HG02678 (cell line): ENCODE measurements around the gene SPTBN4.
"Not testable (repeated sequence)": the region's sequence is repeated elsewhere in the genome, so short reads cannot be mapped to it uniquely, and the experiment has no call there.

Source experiments
- ATAC-seq: cut with Tn5 transposase; IDR thresholded peaks from one replicate; pipeline ENCODE4 v1.9.1; 2021; ENCODE audit warnings: mild to moderate bottlenecking, moderate library complexity; ENCODE audit not compliant: unreplicated experiment

SPTBN4 gene

DNA sequence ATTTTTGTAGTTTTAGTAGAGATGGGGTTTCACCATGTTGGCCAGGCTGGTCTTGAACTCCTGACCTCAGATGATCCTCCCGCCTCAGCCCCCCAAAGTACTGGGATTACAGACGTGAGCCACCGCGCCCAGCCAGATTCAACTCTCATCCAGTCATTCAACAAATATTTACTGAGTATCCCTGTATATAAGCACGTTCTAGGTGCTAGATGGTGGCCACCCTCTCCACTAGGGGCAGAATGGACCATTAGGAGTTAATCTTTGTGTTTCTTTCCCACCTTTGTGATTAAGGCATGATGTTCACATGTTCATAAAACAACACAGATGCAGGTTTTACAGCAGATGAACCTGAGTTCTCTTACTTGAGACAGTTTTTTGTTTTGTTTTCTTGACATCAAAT, 117.2 kb downstream of the SPTBN4 start:
- no peak for ATAC-seq

DNA sequence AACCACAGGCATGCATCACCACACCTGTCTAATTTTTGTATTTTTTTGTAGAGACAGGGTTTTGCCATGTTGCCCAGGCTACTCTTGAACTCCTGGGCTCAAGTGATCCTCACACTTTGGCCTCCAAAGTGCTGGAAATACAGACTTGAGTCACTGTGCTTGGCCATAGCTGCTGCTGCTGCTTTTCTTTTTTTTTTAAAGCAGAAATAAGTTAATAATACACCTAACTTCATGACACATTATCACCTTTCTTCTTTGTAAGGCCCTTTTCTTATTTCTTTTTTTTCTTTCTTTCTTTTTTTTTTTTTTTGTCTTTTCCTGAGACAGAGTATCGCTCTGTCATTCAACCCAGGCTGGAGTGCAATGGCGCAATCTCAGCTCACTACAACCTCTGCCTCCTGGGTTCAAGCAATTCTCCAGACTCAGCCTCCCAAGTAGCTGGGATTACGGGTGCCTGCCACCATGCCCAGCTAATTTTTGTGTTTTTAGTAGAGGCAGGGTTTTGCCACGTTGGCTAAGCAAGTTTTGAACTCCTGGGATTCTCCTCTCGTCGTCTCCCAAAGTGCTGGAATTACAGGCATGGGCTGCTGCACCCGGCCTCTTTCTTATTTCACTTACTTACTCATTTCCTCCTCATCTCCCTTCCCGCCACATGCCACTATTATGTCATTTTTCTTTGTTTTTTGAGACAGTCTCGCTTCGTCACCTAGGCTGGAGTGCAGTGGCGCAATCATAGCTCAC, 118.6 kb downstream of the SPTBN4 start:
- no peak for ATAC-seq

DNA sequence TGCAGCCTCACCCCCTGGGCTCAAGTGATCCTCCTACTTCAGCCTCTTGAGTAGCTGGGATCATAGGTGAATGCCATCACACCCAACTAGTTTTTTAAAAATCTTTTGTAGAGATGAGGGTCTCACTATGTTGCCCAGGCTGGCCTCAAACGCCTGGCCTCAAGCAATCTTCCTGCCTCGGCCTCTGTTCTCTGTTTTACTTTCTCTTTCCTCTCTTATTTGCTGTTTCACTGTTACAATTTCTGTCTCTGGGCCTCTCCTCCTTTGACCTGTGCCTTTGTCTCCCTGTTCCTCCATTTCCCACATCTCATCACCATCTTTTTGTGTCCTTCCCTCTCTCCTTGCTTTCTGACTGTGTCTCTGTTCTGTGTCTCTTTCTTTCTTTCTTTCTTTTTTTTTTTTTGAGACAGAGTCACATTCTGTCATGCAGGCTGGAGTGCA, 119.2 kb downstream of the SPTBN4 start:
- no peak for ATAC-seq

DNA sequence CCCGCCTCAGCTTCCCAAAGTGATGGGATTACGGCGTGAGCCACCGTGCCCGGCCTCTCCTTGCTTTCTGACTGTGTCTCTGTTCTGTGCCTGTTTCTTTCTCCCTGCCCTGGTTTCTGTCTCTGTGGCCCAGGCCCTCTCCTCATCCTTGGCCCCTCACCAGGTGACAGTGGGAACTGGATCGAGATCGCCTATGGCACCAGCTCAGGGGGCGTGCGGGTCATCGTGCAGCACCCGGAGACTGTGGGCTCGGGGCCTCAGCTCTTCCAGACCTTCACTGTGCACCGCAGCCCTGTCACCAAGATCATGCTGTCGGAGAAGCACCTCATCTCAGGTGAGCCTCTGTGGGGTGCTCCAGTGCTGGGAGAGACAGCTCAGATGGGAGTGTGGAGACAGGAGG, 119.8 kb downstream of the SPTBN4 start:
- no peak for ATAC-seq

DNA sequence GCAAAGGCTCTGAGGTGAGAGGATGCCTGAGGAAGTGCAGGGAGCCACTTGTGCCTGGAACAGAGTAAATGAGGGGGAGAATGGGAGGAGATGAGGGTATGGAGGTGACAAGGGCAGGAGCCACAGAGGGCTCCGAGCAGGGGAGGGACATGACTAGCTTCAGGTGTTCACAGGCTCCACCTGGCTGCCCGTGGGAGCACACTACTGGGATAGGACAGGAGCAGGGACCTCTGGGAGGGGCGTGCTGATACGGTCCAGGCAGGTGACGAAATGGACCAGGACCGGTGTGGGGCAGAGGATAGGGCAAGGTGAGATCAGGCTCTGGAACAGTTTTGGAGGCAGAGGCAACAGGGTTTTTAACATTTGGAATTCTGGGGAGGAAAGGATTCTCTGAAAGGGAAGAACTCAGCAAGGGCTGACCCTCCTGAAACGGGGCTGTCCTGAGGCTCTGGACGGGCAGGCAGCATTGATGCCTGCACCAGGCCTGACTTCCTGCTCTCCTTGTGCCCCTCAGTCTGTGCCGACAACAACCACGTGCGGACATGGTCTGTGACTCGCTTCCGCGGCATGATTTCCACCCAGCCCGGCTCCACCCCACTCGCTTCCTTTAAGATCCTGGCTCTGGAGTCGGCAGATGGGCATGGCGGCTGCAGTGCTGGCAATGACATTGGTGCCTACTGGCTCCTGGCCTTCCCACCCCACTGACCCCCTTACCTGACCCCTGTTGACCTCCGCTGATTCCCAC, 121.5 kb downstream of the SPTBN4 start:
- ATAC-seq: no peak

DNA sequence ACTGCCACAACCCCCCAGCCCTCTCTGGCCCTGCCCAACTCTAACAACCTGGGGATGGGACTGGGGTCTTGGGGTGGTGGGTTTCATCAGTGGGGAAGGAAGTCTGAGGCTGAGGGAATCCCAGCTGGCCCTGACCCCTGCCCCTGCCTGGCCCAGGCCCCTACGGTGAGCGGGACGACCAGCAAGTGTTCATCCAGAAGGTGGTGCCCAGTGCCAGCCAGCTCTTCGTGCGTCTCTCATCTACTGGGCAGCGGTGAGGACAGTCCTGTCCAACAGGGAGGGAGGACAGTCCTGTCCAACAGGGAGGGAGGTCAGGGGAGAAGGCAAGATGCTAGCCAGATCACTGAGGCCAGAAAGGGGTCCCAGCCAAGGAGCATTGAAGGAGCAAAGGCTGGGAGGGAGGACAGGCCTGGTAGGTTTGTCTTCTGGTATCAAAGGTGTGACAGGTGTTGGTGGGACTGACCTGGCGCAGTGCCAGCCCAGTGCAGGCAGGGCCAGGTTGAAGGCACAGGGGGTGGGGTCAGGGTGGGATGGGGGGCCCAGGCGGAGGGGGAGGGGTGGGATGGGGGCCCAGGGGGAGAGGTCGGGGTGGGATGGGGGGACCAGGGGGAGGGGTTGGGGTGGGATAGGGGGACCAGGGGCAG, 122.2 kb downstream of the SPTBN4 start:
- no peak for ATAC-seq

DNA sequence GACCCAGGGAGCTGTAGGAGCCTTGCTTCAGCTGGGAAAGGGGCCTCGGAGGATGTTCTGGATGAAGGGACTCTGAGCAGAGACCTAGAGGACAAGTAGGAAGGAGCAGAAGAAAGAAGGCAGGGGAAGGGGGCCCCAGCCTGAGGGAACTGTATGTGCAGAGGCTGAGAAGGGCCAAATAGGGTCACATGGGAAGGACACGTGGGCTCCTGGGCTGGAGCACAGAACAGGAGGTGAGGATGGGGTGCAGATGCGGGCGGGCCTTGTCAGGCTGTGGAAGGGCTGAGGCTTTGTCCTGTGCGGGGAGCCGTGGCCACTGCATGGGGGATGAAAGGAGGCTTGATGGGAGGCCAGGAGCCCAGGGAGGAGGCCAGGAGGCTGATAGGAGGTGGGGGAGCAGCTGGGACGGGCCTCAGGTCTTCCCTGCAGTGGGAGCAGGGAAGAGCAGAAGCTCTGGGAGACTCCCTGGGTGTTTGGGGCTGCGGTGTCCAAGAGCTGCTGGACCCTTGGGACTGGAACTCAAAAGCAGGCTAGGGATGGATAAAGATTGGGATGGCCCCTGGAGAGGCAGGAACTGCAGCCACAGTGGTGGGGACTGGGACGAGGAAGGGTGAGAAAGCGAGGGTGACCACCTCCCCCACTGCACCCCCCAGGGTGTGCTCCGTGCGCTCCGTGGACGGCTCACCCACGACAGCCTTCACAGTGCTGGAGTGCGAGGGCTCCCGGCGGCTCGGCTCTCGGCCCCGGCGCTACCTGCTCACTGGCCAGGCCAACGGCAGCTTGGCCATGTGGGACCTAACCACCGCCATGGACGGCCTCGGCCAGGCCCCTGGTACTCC, 123.0 kb downstream of the SPTBN4 start:
- ATAC-seq: no peak

DNA sequence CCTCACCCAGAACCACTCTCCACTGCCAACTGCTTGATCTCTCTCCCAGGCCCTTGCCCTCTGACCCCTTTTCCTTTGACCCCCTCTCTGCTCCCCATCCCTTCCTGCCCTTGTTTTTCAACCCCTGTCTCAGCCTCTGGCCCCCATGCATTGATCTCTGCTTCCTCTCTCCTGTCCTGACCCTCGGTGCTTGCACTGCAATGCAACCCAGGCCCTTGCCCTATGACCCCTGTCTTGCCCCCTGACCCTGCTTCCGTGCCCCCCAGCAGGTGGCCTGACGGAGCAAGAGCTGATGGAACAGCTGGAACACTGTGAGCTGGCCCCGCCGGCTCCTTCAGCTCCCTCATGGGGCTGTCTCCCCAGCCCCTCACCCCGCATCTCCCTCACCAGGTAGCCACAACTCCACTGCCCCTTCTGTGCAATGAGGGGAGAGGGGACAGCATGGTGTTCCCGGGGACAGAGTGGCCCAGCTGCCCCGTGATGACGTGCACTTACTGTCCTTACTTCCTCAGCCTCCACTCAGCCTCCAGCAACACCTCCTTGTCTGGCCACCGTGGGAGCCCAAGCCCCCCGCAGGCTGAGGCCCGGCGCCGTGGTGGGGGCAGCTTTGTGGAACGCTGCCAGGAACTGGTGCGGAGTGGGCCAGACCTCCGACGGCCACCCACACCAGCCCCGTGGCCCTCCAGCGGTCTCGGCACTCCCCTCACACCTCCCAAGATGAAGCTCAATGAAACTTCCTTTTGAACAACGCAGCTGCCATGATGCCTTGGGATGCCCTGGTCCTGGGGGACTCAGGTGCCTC, 123.9 kb downstream of the SPTBN4 start:
- no peak for ATAC-seq

DNA sequence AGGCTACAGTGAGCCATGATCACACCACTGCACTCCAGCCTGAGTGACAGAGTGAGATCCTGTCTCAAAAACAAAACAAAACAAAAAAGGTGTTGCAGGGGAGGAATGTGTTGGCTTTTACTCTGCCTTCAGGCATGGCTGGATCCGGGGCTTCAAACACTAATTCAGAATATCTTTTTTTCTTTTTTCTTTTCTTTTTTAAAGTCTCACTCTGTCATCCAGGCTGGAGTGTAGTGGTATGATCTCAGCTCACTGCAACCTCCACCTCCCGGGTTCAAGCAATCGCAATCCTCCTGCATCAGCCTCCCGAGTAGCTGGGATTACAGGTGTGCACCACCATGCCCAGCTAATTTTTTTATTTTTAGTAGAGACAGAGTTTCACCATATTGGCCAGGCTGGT, 124.9 kb downstream of the SPTBN4 start:
- not testable (repeated sequence) for ATAC-seq

DNA sequence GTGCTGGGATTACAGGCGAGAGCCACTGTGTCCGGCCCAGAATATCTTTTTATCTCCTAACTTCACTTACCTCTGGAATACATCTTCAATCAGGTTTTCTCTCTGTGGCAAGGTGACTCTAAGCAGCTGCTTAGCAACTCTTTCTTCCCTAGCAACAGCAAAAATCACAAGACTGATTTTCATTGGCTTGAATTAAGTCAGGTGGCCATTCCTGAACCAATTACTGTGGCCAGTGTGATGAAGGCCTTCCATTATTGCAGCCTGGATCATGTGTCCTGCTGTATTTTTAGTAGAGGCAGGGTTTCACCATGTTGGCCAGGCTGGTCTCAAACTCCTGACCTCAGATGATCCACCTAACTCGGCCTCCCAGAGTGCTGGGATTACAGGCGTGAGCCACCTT, 125.4 kb downstream of the SPTBN4 start:
- ATAC-seq: no peak

DNA sequence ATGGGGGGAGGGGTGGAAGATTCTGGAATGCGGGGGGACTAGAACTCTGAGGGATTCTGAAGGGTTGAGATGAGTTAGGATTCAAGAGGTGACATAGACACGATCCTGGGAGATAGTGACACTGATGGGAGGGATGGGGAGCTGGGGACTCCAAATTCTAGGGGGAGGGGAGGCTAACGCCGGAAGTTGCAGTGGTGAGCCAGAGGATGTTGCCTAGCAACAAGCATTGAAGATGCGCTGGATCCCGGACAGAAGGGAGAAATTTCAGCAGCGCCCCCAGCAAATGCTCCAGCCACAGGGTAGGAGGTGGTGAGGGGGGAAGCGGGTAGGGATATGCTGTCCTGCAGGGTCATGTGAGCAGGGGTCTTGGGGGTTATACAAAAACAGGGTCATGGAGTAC, 127.5 kb downstream of the SPTBN4 start:
- no peak for ATAC-seq

DNA sequence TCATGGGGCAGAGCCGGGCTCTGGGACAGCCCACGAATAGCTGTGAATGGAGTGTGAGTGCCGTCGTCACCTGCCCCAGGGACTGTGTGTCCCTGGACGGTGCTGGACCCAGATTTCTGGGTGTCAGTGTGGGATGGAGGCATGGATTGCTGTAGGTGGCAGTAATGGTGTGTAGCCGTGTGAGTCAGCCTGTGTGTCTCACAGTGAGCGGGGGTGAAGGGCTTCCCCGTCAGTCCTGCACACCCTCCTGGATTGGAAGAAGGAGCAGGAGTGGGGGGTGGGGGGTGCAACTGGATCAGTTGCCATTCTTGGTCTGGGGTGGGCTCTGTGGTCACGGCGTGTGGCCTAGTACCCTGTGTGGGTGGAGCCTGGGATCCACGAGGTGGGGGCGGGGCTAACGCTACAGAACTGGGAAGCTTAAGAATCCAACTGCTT, 127.9 kb downstream of the SPTBN4 start:
- no peak for ATAC-seq

DNA sequence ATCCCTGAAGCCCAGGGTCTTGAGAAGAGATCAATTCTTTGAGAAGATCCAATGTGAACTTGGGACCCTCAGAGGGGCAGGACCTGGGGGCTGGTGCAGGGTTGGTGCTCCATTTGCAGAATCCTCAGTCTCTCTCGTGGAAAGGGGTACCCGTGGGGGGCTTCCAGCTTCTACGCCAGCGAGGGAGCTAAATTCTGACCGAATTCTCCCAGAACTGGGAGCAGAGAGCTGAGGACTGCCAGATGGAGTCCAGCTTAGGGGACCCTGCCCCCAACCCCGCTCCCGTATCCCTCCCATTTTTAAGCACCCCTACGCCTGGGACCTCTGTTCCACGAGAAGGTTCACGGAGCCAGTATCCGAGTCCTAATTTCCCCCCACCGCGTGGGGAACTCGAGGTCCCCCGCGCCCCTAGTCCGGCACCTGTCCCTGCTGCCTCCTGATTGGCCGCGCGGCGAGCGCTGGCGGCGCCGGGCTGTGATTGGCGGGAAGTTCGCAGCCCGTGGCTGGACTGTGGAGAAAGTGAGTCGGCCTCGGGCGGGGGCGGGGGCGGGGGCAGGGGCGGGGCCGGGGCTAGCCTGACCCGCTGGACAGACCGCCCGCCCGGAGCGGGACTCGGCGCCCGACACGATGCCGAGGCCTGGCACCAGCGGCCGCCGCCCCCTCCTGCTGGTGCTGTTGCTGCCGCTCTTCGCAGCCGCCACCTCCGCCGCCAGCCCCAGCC, 130.0 kb downstream of the SPTBN4 start:
- no peak for ATAC-seq

DNA sequence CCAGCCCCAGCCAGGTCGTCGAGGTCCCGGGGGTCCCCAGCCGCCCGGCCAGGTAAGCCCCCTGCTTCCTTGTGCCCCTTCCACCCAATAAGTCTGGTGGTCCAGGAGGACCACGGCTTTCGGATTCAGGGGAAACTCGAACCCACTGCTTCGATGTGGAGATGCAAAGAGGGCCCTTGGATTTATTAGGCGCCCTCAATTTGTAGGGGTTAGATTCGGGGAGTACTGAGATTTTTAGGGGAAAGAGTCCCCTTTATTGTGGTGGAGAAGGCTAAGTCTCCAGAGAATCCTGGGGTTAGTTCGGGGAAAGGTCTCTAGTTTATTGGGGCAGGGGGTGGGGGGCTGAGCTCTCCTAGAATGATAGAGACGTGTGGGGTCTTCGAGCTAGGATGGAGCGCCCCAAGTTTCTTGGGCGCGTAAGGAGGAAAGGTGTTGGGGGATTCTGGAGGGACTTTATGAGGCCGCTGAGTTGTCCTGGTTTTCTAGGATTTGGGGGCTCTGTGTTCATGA, 130.6 kb downstream of the SPTBN4 start:
- no peak for ATAC-seq

DNA sequence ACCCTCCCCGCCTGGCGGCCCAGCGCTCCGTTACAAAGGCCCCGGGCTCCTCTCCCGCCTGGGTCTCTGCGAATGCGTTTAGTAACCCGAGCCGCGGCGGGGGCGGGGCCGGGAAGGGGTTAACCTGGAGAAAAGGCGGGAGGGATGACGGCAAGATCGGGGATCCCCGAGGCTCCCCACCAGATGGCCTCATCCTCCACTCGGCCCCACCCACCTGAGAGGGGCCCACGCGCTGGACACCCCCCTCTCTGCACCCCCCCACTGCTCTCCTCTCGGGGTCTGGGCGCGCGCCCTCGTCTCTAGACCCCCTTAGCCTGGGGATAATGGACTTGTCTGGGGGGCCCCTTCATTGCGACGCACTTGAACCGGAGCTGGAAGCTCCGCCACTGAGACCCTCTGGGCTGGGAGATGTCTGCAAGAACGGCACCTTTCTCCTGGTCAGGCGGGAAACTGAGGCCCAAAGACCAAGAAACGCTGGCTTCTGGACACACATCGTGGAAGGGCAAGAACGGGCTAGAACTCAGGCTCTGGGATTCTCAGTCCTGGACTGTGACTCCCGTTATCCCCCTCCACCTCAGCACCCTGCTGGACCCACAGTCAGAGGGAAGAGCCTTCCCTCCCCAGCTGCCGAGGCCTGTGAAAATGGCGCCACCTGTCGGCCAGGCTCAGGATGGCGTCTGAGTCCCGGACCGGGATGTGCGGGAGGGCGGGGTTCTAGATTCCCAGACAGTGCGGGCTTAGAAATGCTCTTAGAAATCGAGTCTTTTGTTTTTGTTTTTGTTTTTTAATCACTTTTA, 131.5 kb downstream of the SPTBN4 start:
- no peak for ATAC-seq

DNA sequence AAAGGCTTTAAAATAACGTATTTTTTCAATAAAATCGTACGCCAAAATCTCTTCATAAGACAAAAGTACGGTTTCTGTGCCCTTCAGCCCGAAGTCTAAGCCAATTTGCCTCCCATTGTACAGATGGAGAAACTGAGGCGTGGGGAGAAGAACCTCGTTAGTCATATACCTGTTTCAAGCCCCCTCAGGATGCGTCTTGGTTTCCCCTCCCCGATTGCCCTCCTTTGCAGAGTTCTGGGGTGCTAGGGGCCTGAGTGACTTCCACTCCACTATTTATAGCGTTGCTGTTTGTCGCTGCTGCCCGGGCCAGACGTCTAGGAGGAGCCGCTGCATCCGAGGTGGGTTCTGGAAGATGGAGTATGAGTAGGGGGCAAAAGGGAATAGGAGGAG, 132.1 kb downstream of the SPTBN4 start:
- ATAC-seq: no peak

DNA sequence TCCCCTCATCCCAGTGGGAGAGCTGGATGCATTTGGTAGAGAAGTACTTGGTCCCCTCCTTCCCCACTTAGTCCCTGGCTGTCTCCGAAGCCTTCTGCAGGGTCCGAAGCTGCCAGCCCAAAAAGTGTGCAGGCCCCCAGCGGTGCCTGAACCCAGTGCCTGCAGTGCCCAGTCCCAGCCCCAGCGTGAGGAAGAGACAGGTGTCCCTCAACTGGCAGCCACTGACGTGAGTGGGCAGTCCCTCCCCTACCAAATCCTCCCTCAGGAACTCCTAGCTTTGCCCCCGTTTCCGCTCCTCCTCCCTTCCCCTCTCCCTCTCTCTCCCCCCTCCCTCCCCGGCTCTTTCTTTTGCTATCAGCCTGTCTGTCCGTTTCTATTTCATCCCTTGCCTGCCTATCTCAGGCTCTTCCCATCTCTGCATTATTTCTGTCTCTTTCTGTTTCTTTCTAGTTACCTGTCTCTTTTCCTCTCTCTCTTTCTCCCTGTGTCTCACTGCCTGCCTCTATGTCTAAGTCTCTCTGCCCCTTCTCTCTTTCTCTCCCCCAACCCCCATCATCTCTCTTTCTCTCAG, 132.6 kb downstream of the SPTBN4 start:
- no peak for ATAC-seq

DNA sequence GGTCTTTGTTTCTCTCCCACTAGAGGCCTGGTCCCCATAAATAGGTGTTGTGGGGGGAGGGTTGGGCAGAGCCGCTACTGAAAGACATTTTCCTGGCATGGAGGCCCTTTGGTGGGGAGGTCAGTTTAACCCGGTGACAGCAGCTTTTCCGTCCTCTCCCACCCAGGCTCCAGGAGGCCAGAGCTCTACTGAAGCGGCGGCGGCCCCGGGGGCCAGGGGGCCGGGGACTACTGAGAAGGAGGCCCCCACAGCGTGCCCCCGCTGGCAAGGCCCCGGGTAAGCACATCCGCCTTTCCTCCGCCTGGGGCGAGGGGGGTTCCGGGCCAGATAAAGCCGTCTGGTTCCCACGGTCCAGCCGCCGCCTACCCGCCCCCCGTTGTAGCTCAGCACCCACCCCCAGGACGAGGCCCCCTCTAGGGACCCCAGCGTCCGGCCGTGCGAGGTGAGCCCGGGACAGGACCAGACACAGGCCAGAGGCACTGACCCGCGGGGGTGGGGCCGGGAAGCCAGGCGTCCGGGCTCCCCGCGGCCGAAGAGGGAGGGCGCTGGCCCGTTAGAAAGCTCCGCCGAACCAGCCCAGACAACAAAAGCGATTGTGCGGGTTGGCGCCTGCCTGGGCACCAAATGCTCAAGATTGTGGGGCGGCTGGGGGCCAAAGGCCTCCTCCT, 133.2 kb downstream of the SPTBN4 start:
- ATAC-seq: no peak
